Measurements from ENCODE around the gene CARMIL1. TPM values are rescaled to one million over a fixed set of nuclear protein-coding genes. Genes with fewer than 3 reads are reported as not detected.

Gene CARMIL1
- total and polyA plus RNA-seq, 4 experiments from 2014 or later: 0.08 to 3.5 (median 2.4) TPM

DNA sequence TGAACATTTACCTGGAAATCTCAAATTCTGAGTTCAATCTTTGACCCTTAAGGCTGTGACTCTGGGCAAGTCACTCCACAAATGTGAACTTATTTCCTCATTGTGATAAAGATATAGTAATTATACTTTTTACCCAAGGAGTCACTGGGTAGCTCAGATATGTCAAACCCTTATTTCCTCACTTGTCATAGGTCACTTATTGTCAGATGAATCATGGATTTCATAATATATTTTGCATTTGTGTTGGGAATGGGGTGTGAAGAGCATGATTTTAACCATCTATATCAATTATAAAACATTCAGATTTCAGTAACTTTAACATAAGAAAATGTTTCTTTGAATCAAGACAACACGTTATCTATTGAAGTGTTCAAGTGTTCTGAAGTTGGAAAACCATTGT is 3.7 kb upstream of the CARMIL1 start:
- POLR2A ChIA-PET (ENCODE audit: partially characterized antibody): no interaction called here
- Mint-ChIP-seq H3K4me3 (no peak overlapping the region), H3K36me3 (peaks cover 0 to 2% of the 10 kb centered on the region in 2 donors), H3K9me3 (no peaks in the 10 kb centered on the region), H3K27ac (no peak overlapping the region), H3K27me3 (peaks cover 12 to 21% of the 10 kb centered on the region in 2 donors), H3K4me1 (peaks cover 11 to 22% (median 18%) of the 10 kb centered on the region in 4 donors)
- DNase-seq: no peak
- Histone ChIP-seq H3K27me3 (ENCODE audit: insufficient read depth, low read length) (no peaks in the 10 kb centered on the region), H3K9me3 (ENCODE audit: control insufficient read depth in 1 of 2, low read length in 2 of 2) (no peaks in the 10 kb centered on the region), H3K4me1 (ENCODE audit: insufficient read depth, low read length) (peaks cover 17% of the 10 kb centered on the region), H3K36me3 (ENCODE audit: insufficient read depth, low read length) (no peaks in the 10 kb centered on the region), H3K4me3 (ENCODE audit: low read length in 2 of 2) (no peak overlapping the region), H3K27ac (ENCODE audit: low read depth, low read length) (no peak overlapping the region)
- intact Hi-C loops (cut with micrococcal nuclease): no loop called here
- CTCF ChIA-PET (ENCODE audit: partially characterized antibody): interaction anchor here (6.8 to 6.9 kb wide), 2 partner anchors 10 to 215 kb away, joined by 73 to 155 read pairs; no protein-coding TSS in a partner anchor

DNA sequence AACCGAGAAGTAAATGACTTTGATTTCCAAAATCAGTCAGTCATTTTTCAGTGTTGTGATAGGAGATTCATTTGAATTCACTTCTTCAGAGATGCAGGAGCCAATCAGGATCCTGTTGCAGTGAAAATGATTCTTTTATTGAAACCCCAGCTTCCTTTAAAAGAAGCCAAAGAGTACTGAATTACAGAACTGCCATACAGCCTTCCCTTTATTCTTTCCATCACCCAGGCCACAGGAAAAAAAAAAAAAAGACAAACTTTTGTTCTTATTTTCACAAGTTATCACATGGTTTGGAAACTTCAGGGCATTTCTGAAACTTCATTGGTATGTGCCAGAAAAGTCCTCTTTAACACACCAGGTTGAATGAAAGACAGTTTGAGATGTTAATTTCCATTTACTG is 1.8 kb upstream of the CARMIL1 start:
- no peak overlapping the region for H3K27ac ChIP-seq (ENCODE audit: low read depth, low read length)
- Mint-ChIP-seq H3K27ac (no peak overlapping the region), H3K9me3 (peaks cover 0 to 2% (median 0%) of the 10 kb centered on the region in 8 donors), H3K36me3 (peaks cover 0 to 2% of the 10 kb centered on the region in 2 donors), H3K27me3 (peaks cover 8 to 17% of the 10 kb centered on the region in 2 donors), H3K4me1 (peaks cover 18 to 31% (median 26%) of the 10 kb centered on the region in 4 donors), H3K4me3 (peak overlapping the region in 2 of 8 donors; percentile 23 to 24)
- no peaks in the 10 kb centered on the region for H3K9me3 ChIP-seq (ENCODE audit: control insufficient read depth in 1 of 2, low read length in 2 of 2)
- POLR2A ChIA-PET (ENCODE audit: partially characterized antibody): no interaction called here
- DNase-seq: no peak
- CTCF ChIA-PET (ENCODE audit: partially characterized antibody): interaction anchor here (1.4 to 6.9 kb wide), 3 partner anchors 12 to 213 kb away, joined by 4 to 155 read pairs (median 73); no protein-coding TSS in a partner anchor
- H3K4me3 ChIP-seq (ENCODE audit: low read length in 2 of 2): no peak overlapping the region
- H3K27me3 ChIP-seq (ENCODE audit: insufficient read depth, low read length): no peaks in the 10 kb centered on the region
- peaks cover 20% of the 10 kb centered on the region for H3K4me1 ChIP-seq (ENCODE audit: insufficient read depth, low read length)
- no peaks in the 10 kb centered on the region for H3K36me3 ChIP-seq (ENCODE audit: insufficient read depth, low read length)
- intact Hi-C loops (cut with micrococcal nuclease): no loop called here

DNA sequence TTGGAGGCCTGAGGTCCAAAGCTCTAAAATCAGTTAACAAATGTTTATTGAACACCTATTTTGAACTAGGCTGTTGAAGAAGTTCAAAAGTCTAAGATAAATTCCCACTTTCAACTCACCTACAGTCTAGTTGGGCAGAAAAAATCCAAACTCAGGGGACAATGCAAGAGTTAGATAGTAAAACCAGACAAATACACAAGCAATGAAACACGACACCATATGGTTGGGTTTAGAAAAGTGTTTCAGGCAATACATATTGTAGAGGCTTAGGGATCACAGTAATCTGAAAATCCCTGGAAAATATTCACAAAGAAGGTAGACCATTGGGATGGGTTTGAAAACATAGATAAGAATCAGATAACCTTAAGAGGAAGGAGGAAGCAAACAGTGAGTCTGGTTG is 1.3 kb upstream of the CARMIL1 start:
- Mint-ChIP-seq H3K27me3 (peaks cover 6 to 15% of the 10 kb centered on the region in 2 donors), H3K4me1 (peaks cover 20 to 32% (median 28%) of the 10 kb centered on the region in 4 donors), H3K27ac (peak overlapping the region in 5 of 7 donors; percentile 27 to 89 (median 72)), H3K9me3 (peaks cover 0 to 2% (median 0%) of the 10 kb centered on the region in 8 donors), H3K36me3 (peaks cover 0 to 2% of the 10 kb centered on the region in 2 donors), H3K4me3 (peak overlapping the region; percentile 23 to 98 (median 84))
- intact Hi-C loops (cut with micrococcal nuclease): loop anchor here (2.0 kb wide), 2 partner anchors 89 to 127 kb away; no protein-coding TSS in a partner anchor
- Histone ChIP-seq H3K9me3 (ENCODE audit: control insufficient read depth in 1 of 2, low read length in 2 of 2) (no peaks in the 10 kb centered on the region), H3K4me1 (ENCODE audit: insufficient read depth, low read length) (peaks cover 20% of the 10 kb centered on the region), H3K4me3 (ENCODE audit: low read length in 2 of 2) (no peak overlapping the region), H3K36me3 (ENCODE audit: insufficient read depth, low read length) (no peaks in the 10 kb centered on the region), H3K27ac (ENCODE audit: low read depth, low read length) (no peak overlapping the region), H3K27me3 (ENCODE audit: insufficient read depth, low read length) (no peaks in the 10 kb centered on the region)
- POLR2A ChIA-PET (ENCODE audit: partially characterized antibody): interaction anchor here (0.6 to 1.7 kb wide), 3 partner anchors 12 to 440 kb away, joined by 3 to 9 read pairs (median 4); no protein-coding TSS in a partner anchor
- CTCF ChIA-PET (ENCODE audit: partially characterized antibody): interaction anchor here (0.9 to 6.9 kb wide), 8 partner anchors 13 to 279 kb away, joined by 3 to 155 read pairs (median 12); no protein-coding TSS in a partner anchor
- DNase-seq: no peak

DNA sequence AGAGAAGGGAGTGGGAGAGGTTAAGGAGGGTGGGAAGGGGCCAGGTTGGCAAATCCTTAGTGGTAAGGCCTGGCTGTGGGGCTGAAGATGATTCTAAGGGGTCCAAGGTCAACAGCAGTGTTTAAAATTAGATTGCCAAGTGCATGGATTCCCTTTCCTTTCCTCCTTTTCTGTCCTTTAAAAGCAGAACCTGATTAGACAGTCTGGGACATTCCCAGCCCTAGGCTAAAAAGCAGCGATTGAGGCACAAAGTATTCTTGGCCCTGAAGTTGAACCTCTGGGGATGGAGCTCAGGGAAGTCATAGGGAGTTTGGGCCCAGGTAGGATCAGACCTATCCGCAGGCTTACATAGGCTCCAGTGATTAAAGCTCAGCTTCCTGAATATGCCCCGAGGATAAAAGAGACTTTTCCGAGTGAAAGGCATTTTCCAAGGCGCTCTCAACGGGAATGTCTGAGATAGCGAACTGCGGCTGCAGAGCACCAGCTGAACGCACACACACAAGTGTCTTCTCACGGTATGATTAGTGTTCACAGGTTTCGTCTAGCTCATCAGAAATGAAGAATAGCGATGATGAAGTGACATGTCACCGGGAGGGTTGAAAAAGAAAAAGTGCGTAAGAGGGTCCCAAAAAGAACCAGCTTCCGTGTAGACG is 787 bp upstream of the CARMIL1 start:
- Histone ChIP-seq H3K27me3 (ENCODE audit: insufficient read depth, low read length) (no peaks in the 10 kb centered on the region), H3K36me3 (ENCODE audit: insufficient read depth, low read length) (no peaks in the 10 kb centered on the region), H3K27ac (ENCODE audit: low read depth, low read length) (peak overlapping the region; percentile 42), H3K9me3 (ENCODE audit: control insufficient read depth in 1 of 2, low read length in 2 of 2) (no peaks in the 10 kb centered on the region), H3K4me3 (ENCODE audit: low read length in 2 of 2) (peak overlapping the region; percentile 53 to 66), H3K4me1 (ENCODE audit: insufficient read depth, low read length) (peaks cover 20% of the 10 kb centered on the region)
- Mint-ChIP-seq H3K27me3 (peaks cover 3 to 14% of the 10 kb centered on the region in 2 donors), H3K4me3 (peak overlapping the region; percentile 82 to 98 (median 93)), H3K9me3 (peaks cover 0 to 2% (median 0%) of the 10 kb centered on the region in 8 donors), H3K36me3 (peaks cover 0 to 2% of the 10 kb centered on the region in 2 donors), H3K4me1 (peaks cover 21 to 37% (median 28%) of the 10 kb centered on the region in 4 donors), H3K27ac (peak overlapping the region in 6 of 7 donors; percentile 71 to 96 (median 77))
- POLR2A ChIA-PET (ENCODE audit: partially characterized antibody): interaction anchor here (0.6 to 2.9 kb wide), 7 partner anchors 12 to 441 kb away, joined by 3 to 11 read pairs (median 4); no protein-coding TSS in a partner anchor
- DNase-seq: no peak
- CTCF ChIA-PET (ENCODE audit: partially characterized antibody): interaction anchor here (0.6 to 6.9 kb wide), 21 partner anchors 8 to 281 kb away, joined by 3 to 155 read pairs (median 4); no protein-coding TSS in a partner anchor
- intact Hi-C loops (cut with micrococcal nuclease): loop anchor here (2.0 kb wide), 2 partner anchors 88 to 126 kb away; no protein-coding TSS in a partner anchor

DNA sequence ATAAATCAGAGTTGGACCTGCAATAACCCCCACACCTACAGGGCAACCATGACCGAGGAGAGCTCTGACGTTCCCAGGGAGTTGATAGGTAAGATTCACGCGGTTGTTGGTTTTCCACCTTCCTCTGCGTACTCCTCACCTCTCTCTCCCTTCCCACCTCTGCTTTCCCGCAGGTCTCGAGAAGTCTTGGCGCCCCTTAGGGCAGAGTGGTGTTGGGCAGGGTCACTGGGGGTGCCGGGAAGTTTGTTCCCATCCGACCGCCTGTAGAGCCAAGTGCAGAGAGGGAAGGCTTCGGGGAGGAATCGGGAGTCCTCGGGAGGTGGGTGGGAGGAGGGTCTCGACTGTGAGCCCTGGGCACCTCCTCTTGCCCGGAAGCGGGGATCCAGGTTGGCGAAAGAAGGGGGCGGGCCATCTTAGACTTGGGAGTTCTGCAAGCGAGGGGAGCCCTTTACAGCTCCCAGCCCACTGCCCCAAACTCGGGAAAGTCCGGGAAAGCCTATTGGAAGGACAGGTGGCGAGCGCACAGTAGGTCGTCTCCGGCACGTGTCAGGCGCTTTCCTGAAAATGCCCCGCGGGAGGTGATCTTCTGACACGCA is 672 bp downstream of the CARMIL1 start:
- Histone ChIP-seq H3K4me1 (ENCODE audit: insufficient read depth, low read length) (peaks cover 20% of the 10 kb centered on the region), H3K4me3 (ENCODE audit: low read length in 2 of 2) (peak overlapping the region; percentile 45 to 66), H3K36me3 (ENCODE audit: insufficient read depth, low read length) (no peaks in the 10 kb centered on the region), H3K27me3 (ENCODE audit: insufficient read depth, low read length) (no peaks in the 10 kb centered on the region), H3K27ac (ENCODE audit: low read depth, low read length) (peak overlapping the region; percentile 42), H3K9me3 (ENCODE audit: control insufficient read depth in 1 of 2, low read length in 2 of 2) (no peaks in the 10 kb centered on the region)
- intact Hi-C loops (cut with micrococcal nuclease): loop anchor here (1.0 to 2.0 kb wide), 4 partner anchors 87 to 276 kb away; no protein-coding TSS in a partner anchor
- CTCF ChIA-PET (ENCODE audit: partially characterized antibody): interaction anchor here (1.3 to 6.9 kb wide), 13 partner anchors 8 to 280 kb away, joined by 4 to 155 read pairs (median 6); no protein-coding TSS in a partner anchor
- H3K27me3 Mint-ChIP-seq: peaks cover 0 to 4% of the 10 kb centered on the region in 2 donors
- H3K4me1 Mint-ChIP-seq: peaks cover 21 to 44% (median 28%) of the 10 kb centered on the region in 4 donors
- H3K27ac Mint-ChIP-seq: peak overlapping the region; percentile 81 to 92 (median 86)
- POLR2A ChIA-PET (ENCODE audit: partially characterized antibody): interaction anchor here (0.8 to 2.9 kb wide), 8 partner anchors 14 to 210 kb away, joined by 3 to 11 read pairs (median 3); no protein-coding TSS in a partner anchor
- H3K4me3 Mint-ChIP-seq: peak overlapping the region; percentile 82 to 98 (median 92)
- H3K9me3 Mint-ChIP-seq: peaks cover 0 to 2% (median 0%) of the 10 kb centered on the region in 8 donors
- peaks cover 0 to 2% of the 10 kb centered on the region in 2 donors for H3K36me3 Mint-ChIP-seq
- DNase-seq: peak in 1 of 5 donors; percentile 43

DNA sequence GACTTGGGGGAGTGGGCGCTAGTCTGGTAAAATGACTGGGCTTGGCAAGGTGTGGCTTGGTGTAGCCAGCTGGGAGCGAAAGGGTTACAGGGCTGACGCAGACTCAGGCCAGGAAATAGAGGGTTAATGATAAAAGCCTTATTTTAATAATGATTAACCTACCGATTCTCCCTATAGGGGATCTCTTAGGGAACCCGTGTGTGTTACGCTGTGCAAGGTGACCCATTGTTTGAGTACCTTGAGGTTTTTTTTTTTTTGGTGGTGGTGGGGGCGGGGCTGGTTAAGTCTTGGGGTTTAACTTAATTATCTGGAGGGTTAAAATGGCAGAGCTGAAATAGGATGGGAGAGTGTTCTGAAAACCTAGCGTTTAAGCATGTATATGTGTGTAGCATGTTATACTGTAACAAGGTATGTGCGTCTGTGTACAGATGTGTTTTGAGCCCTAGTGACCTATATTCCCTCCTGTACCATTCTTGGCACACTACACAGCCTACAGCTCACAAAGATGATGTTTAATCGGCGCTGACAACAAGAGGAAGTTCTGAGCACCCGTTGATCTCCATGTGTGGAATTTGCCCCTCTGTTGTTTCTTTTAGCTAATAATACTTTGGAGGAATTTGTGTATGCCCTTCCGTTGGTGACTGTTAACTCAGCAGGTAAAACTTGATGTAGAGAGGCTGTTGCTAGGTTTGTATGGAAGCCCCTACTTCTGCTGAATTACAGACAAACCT is 1.3 kb downstream of the CARMIL1 start:
- ChIA-PET POLR2A (ENCODE audit: partially characterized antibody) (interaction anchor here (0.8 to 2.9 kb wide), 3 partner anchors 16 to 124 kb away, joined by 3 to 11 read pairs (median 3); no protein-coding TSS in a partner anchor), CTCF (ENCODE audit: partially characterized antibody) (interaction anchor here (1.4 to 6.9 kb wide), 4 partner anchors 15 to 209 kb away, joined by 4 to 155 read pairs (median 42); no protein-coding TSS in a partner anchor)
- Histone ChIP-seq H3K4me1 (ENCODE audit: insufficient read depth, low read length) (peaks cover 20% of the 10 kb centered on the region), H3K36me3 (ENCODE audit: insufficient read depth, low read length) (no peaks in the 10 kb centered on the region), H3K27ac (ENCODE audit: low read depth, low read length) (peak overlapping the region; percentile 42), H3K4me3 (ENCODE audit: low read length in 2 of 2) (peak overlapping the region; percentile 45 to 66), H3K9me3 (ENCODE audit: control insufficient read depth in 1 of 2, low read length in 2 of 2) (no peaks in the 10 kb centered on the region), H3K27me3 (ENCODE audit: insufficient read depth, low read length) (no peaks in the 10 kb centered on the region)
- Mint-ChIP-seq H3K9me3 (peaks cover 0 to 2% (median 0%) of the 10 kb centered on the region in 8 donors), H3K27ac (peak overlapping the region; percentile 32 to 92 (median 86)), H3K27me3 (peaks cover 0 to 4% of the 10 kb centered on the region in 2 donors), H3K4me3 (peak overlapping the region; percentile 82 to 98 (median 92)), H3K36me3 (peaks cover 0 to 2% of the 10 kb centered on the region in 2 donors), H3K4me1 (peaks cover 21 to 49% (median 31%) of the 10 kb centered on the region in 4 donors)
- DNase-seq: peak; percentile 7 to 42 (median 21)
- intact Hi-C loops (cut with micrococcal nuclease): no loop called here
